ENCODE measurements around the gene CD82. TPM values are rescaled to one million over a fixed set of nuclear protein-coding genes. Genes with fewer than 3 reads are reported as not detected.

CD82 gene
- total and polyA plus RNA-seq, 7 donors: 13.3 to 162 (median 25.9) TPM

DNA sequence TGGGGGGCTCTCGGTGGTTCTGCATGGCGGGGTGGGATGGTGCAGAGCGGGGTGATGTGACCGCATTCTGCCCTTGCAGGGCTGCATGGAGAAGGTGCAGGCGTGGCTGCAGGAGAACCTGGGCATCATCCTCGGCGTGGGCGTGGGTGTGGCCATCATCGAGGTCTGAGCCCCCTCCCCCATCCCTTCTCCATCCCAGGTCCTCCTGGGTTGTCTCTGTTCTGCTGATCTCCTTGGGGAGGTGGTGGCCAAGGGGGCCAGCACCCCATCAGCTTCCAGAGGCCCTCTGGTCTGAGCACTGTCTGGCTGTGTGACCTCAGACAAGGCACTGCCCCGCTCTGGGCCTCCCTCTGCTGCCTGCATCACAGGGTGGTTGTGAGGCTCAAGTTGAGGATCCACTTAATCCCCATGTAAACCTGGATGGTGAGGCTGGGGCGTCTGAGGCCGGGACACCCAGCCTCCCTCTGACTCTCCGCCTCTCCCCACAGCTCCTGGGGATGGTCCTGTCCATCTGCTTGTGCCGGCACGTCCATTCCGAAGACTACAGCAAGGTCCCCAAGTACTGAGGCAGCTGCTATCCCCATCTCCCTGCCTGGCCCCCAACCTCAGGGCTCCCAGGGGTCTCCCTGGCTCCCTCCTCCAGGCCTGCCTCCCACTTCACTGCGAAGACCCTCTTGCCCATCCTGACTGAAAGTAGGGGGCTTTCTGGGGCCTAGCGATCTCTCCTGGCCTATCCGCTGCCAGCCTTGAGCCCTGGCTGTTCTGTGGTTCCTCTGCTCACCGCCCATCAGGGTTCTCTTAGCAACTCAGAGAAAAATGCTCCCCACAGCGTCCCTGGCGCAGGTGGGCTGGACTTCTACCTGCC, 53.3 kb downstream of the CD82 start:
- 94 to 97% (median 97%) methylated on average over 18 to 22 of the region's 22 CpGs for WGBS, 3 donors
- Histone ChIP-seq H3K36me3 (ENCODE audit: insufficient read depth in 1 of 2, low read depth in 1 of 2) (peaks cover 0 to 42% of the 10 kb centered on the region in 2 donors), H3K4me1 (peaks cover 4% of the 10 kb centered on the region), H3K9me3 (no peaks in the 10 kb centered on the region), H3K4me3 (no peak overlapping the region), H3K27me3 (ENCODE audit: insufficient read depth in 3 of 3, low read length in 2 of 3) (no peaks in the 10 kb centered on the region), H3K27ac (no peak overlapping the region)
- no peak for DNase-seq
- TF ChIP-seq, protein P1, sequence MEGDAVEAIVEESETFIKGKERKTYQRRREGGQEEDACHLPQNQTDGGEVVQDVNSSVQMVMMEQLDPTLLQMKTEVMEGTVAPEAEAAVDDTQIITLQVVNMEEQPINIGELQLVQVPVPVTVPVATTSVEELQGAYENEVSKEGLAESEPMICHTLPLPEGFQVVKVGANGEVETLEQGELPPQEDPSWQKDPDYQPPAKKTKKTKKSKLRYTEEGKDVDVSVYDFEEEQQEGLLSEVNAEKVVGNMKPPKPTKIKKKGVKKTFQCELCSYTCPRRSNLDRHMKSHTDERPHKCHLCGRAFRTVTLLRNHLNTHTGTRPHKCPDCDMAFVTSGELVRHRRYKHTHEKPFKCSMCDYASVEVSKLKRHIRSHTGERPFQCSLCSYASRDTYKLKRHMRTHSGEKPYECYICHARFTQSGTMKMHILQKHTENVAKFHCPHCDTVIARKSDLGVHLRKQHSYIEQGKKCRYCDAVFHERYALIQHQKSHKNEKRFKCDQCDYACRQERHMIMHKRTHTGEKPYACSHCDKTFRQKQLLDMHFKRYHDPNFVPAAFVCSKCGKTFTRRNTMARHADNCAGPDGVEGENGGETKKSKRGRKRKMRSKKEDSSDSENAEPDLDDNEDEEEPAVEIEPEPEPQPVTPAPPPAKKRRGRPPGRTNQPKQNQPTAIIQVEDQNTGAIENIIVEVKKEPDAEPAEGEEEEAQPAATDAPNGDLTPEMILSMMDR (IDR thresholded peaks at IDR 0.05): no peak
- intact Hi-C loops (cut with DNase I): loop anchor here in 1 of 2 donors (10.0 kb wide), 1 partner anchor 524 kb away; the partner anchor contains the start of gene EXT2
- no peak for ATAC-seq

DNA sequence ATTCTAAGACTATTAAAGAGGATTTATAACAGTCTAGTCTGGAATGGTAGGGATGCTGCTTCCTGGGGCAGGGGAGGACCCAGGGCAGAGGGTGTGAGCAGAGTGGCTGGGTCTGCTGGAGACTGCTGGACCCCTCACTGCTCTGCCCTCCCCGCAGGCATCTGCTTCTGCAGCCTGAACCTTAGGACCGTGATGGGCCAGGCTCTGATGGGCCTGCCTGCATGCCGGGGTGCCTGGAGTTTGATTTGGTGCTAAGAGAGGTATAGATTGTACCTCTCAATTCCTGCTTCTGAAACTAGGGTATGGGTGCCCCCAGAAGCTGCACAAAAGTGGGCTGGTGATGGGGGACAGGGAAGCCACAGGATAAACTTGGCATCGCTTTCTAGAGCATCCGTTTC, 54.9 kb downstream of the CD82 start:
- no peak overlapping the region for H3K27ac ChIP-seq
- H3K4me3 ChIP-seq: no peak overlapping the region
- no peaks in the 10 kb centered on the region for H3K9me3 ChIP-seq
- TF ChIP-seq, protein P1 (IDR thresholded peaks at IDR 0.05): no peak
- ATAC-seq (no peak), DNase-seq (no peak)
- no peaks in the 10 kb centered on the region for H3K27me3 ChIP-seq (ENCODE audit: insufficient read depth in 3 of 3, low read length in 2 of 3)
- intact Hi-C loops (cut with DNase I): loop anchor here (2.0 to 5.0 kb wide), 6 partner anchors 108 to 487 kb away; no protein-coding TSS in a partner anchor
- 84 to 99% (median 95%) methylated on average over 4 to 5 of the region's 5 CpGs for WGBS, 3 donors
- H3K36me3 ChIP-seq (ENCODE audit: insufficient read depth in 1 of 2, low read depth in 1 of 2): peaks cover 0 to 32% of the 10 kb centered on the region in 2 donors
- H3K4me1 ChIP-seq: peaks cover 3% of the 10 kb centered on the region

DNA sequence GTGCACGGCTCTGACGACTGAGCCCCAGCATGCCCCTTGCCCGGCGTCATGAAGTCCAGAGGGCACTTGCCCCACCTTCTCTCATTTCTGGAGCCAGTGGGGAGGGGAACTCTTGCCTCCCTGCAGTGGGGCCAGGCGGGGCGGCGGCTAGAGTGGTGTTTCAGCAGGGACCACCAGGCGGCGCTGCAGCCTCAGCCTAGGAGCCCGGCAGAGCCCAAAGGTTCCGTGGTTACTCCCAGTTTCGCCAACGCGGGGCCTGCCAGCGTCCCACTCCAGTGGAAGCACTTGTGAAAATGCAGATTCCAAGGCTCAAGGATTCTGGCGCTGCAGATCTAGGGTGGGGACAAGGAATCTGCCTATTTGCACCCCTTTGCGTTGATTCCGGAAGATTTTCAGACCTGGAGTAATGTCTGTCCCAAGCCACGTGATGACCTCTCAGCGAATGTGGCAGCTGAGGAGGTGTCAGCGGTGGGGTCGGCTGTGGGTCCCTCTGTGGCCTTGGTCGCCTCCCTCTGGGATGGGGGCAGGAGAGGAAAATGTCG, 55.7 kb downstream of the CD82 start:
- DNase-seq (peak; percentile 74 to 85), ATAC-seq (peak; percentile 58 to 87 (median 76))
- Histone ChIP-seq H3K9me3 (no peaks in the 10 kb centered on the region), H3K4me3 (no peak overlapping the region), H3K36me3 (ENCODE audit: insufficient read depth in 1 of 2, low read depth in 1 of 2) (peaks cover 0 to 24% of the 10 kb centered on the region in 2 donors), H3K4me1 (peaks cover 3% of the 10 kb centered on the region), H3K27ac (no peak overlapping the region), H3K27me3 (ENCODE audit: insufficient read depth in 3 of 3, low read length in 2 of 3) (no peaks in the 10 kb centered on the region)
- TF ChIP-seq, protein P1 (IDR thresholded peaks at IDR 0.05): peak; percentile 94
- intact Hi-C loops (cut with DNase I): loop anchor here (1.0 to 5.0 kb wide), 7 partner anchors 108 to 486 kb away; no protein-coding TSS in a partner anchor
- 24 to 25% (median 25%) methylated on average over 24 of the region's 24 CpGs for WGBS, 3 donors

DNA sequence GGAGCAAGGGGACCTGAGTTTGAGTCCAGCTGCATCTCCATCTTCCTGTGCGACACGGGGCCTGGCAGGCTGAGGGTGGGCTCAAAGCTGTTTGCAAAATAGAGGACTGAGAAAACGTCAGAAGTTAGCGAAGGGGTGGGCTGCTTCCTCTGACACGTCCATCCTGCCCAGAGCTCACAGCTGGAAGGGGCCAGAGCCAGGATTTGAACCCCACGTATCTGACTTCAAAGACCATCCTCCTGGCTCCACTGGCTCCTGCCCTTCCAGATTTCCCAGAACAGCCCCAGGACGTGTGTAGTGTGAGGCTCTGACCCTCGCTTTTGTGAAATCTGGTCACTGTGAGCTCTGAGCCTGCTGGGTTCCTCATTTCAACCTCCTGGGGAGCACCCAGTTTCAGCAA, 56.3 kb downstream of the CD82 start:
- Histone ChIP-seq H3K9me3 (no peaks in the 10 kb centered on the region), H3K27ac (no peak overlapping the region), H3K4me1 (peaks cover 3% of the 10 kb centered on the region), H3K36me3 (ENCODE audit: insufficient read depth in 1 of 2, low read depth in 1 of 2) (peaks cover 0 to 18% of the 10 kb centered on the region in 2 donors), H3K4me3 (no peak overlapping the region), H3K27me3 (ENCODE audit: insufficient read depth in 3 of 3, low read length in 2 of 3) (no peaks in the 10 kb centered on the region)
- TF ChIP-seq, protein P1 (IDR thresholded peaks at IDR 0.05): no peak
- WGBS, 3 donors: 74 to 88% (median 79%) methylated on average over 8 of the region's 8 CpGs
- ATAC-seq: no peak
- DNase-seq: no peak
- intact Hi-C loops (cut with DNase I): loop anchor here (1.0 to 5.0 kb wide), 7 partner anchors 107 to 486 kb away; no protein-coding TSS in a partner anchor

Measured in psoas muscle (tissue), 8 donors.